NCI-H2081 (cell line): ENCODE measurements around the gene VSIG10L2.

Experiments
- DNase-seq, 2 experiments: peaks; one replicate each; lab custom pipeline; 2025; lab: John Stamatoyannopoulos, UW

The VSIG10L2 gene

DNA sequence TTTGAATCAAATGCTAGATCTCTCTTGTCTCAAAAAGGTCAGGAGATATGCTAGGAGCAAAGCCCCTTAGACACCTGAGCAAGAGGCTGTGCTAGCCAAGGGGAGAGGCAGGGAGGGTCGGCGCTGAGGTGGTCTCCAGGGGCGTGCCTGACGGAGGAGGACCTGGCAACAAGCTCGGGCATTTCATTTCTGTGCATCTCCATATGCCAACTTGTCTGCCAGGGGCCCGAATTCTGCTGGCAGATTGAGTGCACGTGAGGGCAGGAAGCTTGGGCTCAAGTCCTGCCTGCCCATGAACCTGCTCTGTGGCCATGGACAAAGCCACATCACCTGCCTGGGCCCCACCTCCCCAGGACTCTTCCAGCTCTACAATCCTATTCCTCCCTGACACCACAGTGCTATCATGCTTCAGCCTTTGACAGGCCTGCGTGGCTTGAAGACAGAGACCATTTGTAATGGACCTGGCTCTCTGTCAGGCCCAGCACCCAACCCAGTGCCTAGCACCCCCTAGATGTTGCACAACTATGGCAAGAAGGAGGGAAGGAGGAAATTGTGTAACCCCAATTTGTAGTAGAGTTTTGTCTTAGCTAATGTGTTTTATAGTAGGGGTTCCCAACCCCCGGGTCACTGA lies 16.3 kb upstream of the VSIG10L2 start:
- DNase-seq, result no peak

DNA sequence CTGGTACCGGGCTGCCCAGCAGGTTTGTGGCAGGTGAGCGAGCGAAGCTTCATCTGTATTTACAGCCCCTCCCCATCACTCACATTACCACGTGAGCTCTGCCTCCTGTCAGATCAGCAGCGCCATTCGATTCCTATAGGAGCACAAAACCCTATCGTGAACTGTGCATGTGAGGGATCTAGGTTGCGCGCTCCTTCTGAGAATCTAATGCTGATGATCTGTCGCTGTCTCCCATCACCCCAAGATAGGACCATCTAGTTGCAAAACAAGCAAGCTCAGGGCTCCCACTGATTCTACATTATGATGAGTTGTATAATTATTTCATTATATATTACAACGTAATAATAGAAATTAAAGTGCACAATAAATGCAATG lies 15.8 kb upstream of the VSIG10L2 start:
- no peak for DNase-seq

DNA sequence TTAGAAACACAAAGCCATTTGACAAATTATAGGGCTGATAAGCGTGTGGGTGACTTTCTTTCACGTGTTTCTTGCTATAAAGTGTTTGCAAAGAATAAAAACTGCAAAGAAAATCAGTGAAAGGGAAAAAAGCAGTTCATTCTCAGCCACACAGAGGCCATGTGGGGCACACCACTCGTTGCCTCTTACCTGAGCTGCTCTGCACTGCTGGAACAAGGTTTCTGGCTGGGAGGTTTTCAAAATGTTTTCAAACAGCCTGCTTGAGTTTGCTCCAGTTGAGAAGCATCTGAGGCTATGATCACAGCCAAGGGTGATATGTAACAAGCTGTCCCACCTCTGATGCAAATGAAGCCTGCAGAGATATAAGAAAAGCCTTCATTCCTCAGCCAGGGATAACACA lies 14.7 kb upstream of the VSIG10L2 start:
- DNase-seq, result no peak

DNA sequence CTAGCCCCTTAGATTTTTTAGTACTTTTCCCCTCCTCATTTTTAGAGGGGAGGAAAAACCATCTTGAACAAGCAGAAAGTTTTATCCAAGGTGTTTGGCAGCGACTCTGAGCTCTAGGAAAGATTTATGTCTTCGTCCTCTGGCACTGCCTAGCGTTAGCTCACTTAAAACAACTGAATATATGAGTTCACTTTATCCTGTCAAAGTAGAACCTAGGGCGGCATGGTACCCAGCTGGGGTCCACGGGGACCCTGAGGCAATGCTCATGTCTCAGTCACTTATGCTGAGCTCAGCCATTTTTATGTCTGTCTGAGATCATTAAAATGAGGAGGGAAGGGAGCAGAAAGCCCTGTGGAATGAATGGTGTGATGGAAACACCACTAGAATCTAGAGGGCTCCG lies 14.2 kb upstream of the VSIG10L2 start:
- DNase-seq, result no peak

DNA sequence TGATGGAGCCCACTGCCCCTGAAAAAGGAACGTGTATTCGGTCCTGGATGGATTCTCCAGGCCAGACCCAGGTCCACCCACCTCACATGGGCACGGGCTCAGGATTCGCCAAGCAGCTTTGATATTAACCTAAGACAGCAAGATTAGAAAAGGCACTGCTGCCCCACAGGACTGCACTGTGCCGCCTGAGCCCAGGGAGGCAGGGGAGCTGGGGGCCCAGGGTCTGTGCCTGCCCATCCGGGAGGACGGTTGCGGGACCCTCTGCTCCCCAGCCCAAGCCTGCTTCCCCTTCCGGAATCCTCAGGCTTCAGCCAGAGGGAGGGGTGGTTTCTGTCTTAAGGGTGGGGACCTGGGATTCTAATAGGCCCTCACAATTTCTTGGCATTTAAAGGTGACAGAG lies 13.5 kb upstream of the VSIG10L2 start:
- DNase-seq, result no peak

DNA sequence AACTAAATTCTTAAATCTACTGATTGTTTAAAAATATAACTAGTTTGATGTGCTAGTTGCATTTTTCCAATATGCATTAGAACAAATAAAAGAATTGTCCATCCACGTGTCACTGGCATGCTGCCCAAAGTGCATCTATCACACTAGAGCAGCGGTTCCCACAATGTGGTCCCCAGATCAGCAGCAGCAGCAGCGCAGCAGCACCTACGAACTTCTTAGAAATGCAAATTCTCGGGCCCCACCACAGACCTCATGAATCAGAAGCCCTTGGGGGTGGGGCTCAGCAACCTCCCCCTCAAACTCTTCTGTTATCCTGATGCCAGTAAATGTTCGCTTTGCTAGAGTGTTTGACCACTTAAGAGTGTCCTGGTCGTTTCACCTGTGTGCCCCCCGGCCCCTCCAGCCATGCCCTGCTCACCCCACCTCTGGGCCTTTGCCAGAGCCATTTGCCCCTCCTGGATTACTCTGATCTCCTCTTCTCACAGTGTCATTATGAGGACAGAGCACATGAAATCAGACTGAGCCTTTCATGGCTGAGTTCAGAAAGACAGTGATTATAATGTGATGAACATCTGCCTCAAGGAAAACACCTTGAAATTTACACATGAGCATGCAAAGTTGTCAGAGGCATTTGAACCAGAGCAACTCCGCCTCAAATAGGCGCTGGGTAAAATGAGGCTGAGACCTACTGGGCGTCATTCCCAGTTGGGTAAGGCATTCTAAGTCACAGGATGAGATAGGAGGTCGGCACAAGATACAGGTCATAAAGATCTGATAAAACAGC lies 12.6 kb upstream of the VSIG10L2 start:
- no peak for DNase-seq

DNA sequence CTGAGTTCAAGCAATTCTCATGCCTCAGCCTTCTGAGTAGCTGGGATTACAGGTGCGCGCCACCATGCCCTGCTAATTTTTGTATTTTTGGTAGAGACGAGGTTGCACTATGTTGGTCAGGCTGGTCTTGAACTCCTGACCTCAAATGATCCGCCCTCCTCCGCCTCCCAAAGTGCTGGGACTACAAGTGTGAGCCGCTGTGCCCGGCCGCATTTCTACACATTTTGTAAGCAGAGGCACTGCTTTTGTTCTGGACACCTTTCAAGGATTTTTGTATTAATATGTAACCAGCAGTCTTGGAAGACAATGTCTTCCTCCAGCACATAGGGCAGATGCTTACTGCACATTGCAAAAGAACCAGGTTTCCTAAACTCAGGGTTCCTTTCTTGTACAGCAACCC lies 11.4 kb upstream of the VSIG10L2 start:
- no peak for DNase-seq

DNA sequence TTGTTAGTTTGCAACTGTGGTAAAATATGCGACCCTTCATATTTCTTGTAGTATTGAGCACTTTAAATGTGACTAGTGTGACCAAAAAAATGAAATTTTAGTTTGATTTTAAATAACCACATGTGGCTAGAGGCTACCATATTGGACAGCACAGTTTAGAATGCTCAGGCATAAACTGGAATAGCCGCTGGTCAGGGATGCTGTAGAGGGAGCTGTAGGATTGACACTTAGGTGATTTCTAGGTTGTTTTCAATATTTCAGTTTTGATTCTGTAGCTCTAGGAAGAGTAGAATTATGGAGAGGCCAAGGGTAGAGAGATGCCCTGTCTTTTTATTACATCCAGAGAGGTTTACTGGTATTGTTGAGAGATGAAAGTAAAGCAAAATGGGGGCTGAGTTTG lies 10.8 kb upstream of the VSIG10L2 start:
- no peak for DNase-seq

DNA sequence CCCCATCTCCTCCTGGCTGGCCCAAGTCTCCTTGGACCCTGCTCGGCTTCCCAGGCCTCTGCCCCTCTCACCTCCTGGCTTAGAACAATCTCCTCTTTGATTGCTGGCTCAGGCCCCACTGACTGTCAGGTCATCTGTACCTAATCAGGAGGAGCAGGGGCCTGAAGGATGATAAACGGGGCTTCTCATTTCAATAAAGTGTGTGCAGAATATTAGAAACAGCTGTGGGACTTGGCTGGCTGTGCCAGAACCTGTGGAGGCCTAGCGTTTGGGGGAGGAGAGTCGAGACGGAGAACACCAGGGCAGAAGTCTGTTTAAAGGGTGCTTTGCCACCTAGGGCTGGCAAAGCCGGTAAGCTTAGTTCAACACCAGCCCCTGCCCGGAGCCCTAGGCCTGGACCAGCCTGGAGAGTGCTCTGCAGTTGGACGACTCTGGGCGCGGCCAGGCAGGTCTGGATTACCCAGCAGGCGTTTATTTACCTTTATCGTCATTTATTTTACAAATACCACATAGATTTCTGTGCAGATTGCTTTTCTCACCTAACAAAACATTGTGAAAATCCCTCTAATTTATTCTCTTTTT lies 10.1 kb upstream of the VSIG10L2 start:
- no peak for DNase-seq

DNA sequence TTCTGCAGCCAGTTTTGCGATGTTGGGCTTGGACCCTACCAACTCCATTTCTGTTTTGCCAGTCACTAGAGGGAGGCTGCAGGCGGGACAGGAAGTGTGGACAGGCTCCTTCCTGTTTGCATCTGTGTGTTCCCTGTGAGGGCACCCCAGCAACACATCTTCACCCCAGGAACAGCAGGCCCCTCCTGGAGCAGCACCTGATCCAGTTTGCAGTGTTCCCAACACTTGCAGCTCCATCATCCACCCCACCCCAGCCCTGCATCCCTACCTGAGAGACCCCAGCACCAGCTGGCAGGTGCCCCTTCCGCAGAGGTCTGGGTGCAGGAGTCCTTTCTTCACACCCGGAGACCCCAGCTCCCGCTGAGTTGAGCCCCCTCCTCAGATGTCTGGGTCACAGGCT lies 7.4 kb upstream of the VSIG10L2 start:
- no peak for DNase-seq

DNA sequence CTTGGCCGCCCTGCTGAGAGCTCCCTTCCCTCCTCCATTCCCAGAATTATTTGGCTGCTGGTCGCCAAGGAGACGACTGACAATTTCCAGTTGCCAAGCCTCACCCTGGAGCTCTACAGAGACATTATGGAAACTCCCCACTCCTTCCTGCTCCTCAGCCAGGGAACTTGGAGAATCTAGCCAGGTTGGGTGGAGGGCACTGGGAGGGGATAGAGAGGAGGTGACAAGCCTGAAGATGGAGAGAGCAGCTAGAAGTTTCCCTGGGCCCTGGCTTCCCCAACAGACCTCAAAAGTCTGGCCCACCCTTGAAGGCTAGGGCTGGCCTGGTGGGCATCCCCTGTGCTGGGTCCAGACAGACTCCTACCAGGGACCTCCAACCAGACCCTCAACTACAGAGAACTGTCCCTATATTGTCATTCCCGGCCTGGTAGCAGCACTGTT lies 6.7 kb upstream of the VSIG10L2 start:
- DNase-seq, result no peak

DNA sequence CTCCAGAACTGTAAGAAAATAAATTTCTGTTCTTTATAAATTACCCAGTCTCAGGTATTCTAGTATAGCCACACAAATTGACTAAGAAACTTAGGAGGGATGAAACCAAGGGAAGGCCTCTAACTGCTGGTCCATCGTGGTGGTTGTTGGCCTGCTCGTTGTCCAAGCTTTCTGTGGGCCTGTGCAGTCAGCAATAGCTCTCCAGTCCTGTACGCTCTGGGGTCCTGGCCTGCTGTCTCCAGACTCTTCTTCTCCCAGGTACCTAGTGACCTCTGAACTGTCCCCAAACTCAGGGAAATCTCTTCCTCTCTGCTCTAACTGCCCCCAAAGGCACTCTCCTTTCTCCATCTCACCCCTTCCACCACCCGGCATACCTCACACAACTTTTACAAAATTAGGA lies 5.7 kb upstream of the VSIG10L2 start:
- DNase-seq, result no peak

DNA sequence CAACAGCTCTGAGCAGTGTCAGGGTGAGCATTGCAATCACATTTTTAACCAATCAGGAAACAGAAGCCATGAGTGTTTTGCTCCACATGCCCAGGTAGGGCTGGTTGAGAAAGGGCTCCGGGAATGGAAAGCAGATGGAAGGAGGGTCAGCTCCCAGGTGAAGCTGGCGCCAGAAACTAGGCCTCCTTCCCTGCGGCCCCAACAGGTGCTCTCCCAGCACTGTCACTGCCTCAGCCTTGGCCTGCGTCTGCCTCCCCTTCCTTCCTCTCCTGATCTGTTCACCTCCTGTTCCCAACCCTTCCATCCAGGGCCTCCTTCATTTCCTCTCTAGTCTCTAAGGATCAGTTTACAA lies 4.6 kb upstream of the VSIG10L2 start:
- peak in 1 of 2 experiments; percentile 69 for DNase-seq

DNA sequence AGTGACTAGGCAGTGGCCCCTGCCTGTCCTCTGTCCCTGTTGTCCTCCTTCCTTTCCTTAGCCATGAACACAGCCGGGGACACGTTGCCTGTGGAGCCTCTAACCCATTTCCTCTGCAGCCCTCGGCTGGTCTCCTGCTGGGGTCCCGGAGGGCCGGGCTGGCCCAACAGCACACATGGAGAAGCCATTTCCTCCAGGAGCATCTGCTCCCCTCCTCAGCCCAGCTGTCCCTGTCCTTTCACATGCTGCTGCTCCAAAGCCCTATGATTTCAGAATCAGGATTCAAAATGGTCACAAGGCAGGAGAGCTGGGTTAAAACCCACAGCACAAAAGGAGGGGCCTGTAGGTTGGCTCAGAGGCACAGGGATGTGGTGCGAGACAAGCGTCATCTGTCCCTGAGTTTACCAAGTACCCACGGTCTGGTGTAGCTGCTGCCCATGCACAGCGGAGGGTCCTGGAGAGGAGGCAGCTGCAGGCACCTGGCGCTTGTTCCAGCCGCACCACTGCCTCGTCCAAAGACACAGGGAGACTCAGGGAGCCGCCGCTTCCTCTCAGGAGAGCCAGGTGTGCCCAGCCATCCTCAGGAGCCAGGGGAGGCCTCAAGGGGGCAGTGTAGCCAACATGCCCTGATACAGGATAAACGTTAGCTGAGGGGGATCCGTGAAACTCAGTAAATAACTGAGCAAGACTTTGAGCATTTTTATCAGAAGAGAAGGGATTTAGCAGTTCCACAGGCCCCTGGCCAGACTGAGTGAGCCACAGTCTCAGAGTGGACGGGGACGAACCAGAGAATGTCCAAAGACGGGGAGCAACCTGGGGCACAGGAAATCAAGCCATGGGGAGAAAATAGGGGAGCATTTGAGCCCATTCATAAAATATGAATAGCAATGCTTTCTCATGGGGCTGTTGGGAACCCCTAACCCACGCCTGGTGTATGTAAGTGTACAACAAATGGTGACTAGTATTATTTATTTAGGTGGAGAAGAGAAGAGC lies 3.9 kb upstream of the VSIG10L2 start:
- peak; percentile 90 to 96 for DNase-seq

DNA sequence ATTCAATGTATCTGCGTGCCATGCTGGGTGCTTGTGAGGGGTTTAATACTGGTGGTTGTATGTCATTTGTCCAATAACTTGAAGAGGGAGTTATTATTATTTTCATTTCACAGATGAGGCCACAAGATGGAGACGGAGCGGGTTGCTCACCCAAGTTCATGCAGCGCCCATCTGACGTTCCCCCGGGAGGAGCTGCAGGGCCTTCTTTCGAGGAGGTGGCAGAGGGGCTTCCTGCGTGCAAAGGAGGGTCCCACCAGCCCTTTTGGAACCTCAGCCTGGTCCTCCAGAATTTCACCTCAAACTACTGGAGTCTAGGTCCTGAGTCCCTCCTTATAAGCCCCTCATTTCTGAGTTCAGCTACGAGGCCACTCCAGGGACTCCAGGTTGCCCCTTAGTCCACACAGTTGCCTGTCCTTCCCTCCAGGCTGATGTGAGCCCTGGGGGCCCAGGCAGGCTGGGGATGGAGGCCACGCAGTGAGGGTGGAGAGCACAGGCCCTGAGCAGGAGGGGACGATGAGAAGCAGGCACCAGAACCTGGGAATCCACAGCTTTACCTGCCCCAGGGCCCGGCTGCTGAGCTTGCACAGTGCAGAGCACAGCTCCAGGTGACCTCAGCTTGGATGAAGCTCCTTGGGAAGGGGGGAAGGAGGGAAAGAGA lies 2.9 kb upstream of the VSIG10L2 start:
- DNase-seq, result no peak

DNA sequence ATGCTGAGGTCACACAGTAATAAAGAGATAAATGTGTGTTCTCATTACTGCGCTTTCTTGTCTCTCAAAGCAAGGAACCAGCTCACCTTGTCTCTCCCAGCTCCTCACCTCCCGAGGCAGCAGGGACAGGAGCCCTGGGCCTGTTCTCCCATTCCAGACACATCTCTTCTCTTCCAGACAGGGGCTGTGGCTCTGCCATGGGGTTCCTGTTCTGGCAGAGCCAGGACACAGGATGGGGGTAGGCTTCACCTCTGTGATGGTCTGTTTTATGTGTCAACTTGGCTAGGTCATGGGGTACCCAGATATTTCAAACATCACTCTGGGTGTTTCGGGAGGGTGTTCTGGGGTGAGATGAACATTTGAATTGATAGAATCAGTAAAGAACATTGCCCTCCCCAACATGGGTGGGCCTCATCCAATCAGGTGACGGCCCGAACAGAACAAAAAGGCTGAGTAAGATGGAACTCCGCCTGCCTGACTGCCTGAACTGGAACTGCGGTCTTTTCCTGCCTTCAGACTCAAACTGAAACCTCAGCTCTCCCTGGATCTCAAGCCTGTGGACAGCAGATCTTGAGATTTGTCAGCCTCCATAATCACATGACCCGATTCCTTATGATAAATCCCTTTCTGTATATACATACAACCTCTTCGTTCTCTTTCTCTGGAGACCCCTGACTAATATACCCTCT lies 2.0 kb upstream of the VSIG10L2 start:
- DNase-seq, result no peak

DNA sequence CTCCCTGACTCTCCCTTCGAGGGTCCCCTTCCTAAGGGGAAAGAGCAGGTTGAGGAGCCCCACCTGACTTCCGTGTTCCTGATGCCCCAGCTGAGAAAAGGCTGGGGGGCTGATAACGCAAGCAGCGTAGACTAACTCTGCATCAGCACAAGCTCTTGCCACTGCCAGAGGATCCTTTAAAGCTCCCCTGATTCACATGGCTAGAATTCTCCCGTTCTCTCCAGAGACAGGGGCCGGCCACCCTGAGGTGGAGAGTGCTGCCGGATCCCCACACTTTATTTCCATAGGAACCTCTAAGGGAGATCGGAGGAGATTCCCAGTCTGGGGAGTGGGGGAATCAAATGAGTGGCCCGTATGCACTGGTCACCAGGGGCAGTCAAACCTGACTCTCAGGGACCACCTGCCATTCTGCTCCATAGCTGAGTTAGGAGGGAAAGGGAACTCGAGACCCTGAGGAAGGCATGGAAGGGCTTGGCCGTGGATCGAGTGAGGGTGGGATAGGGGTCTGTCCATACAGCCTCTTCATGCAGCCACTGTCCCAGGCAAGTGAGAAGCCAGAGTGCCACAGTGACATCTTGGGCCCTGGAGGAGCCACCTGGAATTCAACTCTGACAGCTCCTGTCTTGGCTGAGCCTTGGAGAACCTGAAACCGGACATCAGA lies 1.4 kb upstream of the VSIG10L2 start:
- no peak for DNase-seq

DNA sequence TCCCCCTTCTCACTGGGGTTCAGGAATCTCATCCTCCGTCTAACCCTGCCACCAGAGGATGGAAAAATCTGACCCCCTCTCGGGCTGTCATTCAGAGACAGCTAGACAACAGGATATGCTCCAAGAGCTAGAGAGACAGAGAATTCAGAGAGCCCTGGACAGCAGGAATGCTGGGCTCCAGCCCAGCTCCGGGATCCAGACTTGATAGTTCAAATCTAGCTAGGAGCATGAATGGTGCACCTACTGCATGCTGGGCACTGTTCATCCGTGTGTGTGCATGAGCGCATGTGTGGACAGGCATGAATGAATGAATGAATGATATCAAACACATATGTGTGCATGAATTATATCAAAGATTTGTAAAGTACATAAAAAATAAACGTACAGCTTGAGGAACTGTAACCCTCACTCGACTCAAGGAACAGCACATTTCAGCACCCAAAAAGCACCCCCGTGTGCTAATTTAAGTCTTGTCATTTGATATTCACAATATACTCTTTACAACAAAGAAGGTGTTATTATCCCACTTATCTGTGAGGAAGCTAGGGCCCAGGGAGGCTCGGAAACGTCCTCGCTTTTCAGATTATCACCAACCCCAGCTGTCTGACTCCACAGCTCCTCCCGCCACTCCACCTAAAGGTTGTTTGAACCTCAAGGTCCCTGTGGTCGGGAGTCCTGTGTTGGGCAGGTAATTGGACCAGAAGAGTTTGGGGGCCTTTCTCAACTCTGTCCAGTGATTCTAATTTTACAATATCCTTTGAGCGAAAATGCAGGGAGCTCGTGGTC lies 640 bp upstream of the VSIG10L2 start:
- DNase-seq, result no peak

DNA sequence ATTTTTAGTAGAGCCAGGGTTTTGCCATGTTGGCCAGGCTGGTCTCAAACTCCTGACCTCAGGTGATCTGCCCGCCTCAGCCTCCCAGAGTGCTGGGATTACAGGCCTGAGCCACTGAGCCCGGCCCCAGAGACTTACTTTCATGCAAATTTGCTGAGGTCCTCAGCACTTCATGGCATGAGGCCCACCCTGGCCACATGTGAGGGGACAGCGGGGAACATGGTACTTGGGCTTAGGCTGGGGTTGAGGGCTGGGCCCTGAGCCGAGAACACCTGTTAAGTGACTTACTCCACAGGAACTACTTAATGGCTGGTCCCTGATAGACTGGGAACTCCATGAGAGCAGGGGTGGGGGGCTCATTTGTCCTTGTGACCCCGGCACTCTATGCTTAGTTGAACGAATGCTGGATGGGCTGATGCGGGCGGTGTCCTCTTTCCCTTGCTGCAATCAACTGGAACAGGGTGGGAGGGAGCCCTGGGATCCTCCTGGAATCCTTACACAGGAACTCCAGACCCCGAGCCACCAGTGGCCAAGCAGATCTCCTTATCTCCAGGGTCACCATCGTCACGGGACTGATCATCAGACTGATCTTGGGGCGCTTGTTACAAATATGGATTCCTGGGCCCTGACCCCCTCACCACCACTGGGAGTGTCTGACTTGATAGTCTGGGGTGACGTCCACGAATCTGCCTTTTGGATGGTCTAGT lies 1.0 kb downstream of the VSIG10L2 start:
- no peak for DNase-seq
